ENCODE results near the gene KCNN1. TPM values are rescaled to one million over a fixed set of nuclear protein-coding genes. Genes with fewer than 3 reads are reported as not detected.
A peak's percentile ranks its signal among the peaks of the same experiment; 100 is the strongest.

The KCNN1 gene
- total and polyA plus RNA-seq, 2 of the 13 experiments (the other 11 are each of a cell fraction or from before 2014, with no cell fraction given), result 0.04 TPM; not detected in 1

DNA sequence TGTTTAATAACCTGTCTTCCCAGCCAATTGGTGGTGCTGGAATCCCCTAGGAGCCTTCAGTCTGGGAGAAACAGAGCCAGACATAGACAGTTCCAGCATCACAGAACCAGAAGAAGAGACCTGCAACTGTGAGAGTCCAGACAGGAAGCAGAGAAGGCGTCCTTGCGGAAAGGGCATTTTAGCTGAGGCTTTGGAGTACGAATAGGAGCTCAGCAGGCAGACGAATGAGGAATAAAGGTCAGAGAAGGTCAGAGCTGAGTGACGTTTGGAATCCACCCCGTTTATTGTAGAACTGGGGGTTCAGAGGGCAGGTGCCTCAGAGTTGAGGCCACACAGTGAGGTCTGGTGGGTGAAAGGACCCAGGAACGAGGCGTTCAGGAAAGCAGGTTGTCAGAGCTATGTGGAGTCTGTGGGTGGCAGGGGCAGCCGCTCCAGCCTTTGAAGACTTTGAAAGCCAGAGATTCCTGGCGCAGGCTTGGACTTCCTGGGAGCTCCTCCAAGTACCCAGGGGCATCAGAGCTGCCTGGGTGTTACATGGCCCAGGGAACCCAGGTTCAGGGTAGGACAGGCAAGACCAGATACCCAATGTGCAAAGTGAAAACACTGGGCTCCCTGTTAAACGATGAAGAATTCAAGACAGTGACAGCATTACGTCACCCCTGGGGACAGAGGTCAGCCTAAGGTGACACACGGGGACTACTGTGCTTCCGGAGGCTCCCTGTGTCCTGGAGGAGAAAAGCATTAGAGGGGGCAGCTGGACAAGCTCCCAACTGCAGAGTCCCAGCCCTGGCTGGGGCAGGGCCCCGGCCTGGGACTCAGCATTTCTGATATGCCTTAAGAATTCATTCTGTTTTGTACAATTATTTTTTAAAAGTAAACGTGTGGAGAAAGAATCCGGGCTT is 46.6 kb downstream of the KCNN1 start (continued):
- no peak for TF ChIP-seq ZFP62 (CRISPR knock-in tag; IDR thresholded peaks at IDR 0.05)
- TF ChIP-seq NFKB2 (CRISPR knock-in tag; IDR thresholded peaks at IDR 0.05; ENCODE audit: borderline replicate concordance), result no peak
- peak; percentile 87 for TF ChIP-seq HDAC2 (CRISPR knock-in tag; IDR thresholded peaks at IDR 0.05)
- TF ChIP-seq, protein P1, sequence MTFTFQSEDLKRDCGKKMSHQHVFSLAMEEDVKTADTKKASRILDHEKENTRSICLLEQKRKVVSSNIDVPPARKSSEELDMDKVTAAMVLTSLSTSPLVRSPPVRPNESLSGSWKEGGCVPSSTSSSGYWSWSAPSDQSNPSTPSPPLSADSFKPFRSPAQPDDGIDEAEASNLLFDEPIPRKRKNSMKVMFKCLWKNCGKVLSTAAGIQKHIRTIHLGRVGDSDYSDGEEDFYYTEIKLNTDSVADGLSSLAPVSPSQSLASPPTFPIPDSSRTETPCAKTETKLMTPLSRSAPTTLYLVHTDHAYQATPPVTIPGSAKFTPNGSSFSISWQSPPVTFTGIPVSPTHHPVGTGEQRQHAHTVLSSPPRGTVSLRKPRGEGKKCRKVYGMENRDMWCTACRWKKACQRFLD (CRISPR knock-in tag; IDR thresholded peaks at IDR 0.05; ENCODE audit: borderline replicate concordance), result 0 out of 2 replicates have a peak, but pooled peaks have one; percentile 50
- TF ChIP-seq ZNF224 (CRISPR knock-in tag; IDR thresholded peaks at IDR 0.05), result 0 out of 2 replicates have a peak, but pooled peaks have one; percentile 33
- TF ChIP-seq ZNF33A (CRISPR knock-in tag; IDR thresholded peaks at IDR 0.05; ENCODE audit: borderline replicate concordance), result no peak
- TF ChIP-seq ZZZ3 (CRISPR knock-in tag; IDR thresholded peaks at IDR 0.05; ENCODE audit: borderline replicate concordance), result no peak
- no peak for TF ChIP-seq ZNF329 (CRISPR knock-in tag; IDR thresholded peaks at IDR 0.05; ENCODE audit: low read depth)
- TF ChIP-seq NFYB (CRISPR knock-in tag; IDR thresholded peaks at IDR 0.05), result no peak
- no peak for TF ChIP-seq ARID3A (IDR thresholded peaks at IDR 0.05; ENCODE audit: low read depth, low read length)
- TF ChIP-seq, protein P2, sequence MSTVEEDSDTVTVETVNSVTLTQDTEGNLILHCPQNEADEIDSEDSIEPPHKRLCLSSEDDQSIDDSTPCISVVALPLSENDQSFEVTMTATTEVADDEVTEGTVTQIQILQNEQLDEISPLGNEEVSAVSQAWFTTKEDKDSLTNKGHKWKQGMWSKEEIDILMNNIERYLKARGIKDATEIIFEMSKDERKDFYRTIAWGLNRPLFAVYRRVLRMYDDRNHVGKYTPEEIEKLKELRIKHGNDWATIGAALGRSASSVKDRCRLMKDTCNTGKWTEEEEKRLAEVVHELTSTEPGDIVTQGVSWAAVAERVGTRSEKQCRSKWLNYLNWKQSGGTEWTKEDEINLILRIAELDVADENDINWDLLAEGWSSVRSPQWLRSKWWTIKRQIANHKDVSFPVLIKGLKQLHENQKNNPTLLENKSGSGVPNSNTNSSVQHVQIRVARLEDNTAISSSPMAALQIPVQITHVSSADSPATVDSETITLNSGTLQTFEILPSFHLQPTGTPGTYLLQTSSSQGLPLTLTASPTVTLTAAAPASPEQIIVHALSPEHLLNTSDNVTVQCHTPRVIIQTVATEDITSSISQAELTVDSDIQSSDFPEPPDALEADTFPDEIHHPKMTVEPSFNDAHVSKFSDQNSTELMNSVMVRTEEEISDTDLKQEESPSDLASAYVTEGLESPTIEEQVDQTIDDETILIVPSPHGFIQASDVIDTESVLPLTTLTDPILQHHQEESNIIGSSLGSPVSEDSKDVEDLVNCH (CRISPR knock-in tag; IDR thresholded peaks at IDR 0.05), result no peak
- TF ChIP-seq RAD51 (IDR thresholded peaks at IDR 0.05; ENCODE audit: borderline replicate concordance), result no peak
- TF ChIP-seq GLI4 (CRISPR knock-in tag; IDR thresholded peaks at IDR 0.05; ENCODE audit: borderline replicate concordance), result no peak
- TF ChIP-seq, protein P3, sequence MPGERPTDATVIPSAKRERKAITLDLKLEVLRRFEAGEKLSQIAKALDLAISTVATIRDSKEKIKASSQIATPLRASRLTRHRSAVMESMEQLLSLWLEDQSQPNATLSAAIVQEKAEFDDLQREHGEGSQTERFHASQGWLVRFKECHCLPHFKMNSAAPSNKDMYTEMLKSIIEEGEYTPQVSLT (CRISPR knock-in tag; IDR thresholded peaks at IDR 0.05; ENCODE audit: borderline replicate concordance, low read depth), result no peak
- TF ChIP-seq, protein P4, sequence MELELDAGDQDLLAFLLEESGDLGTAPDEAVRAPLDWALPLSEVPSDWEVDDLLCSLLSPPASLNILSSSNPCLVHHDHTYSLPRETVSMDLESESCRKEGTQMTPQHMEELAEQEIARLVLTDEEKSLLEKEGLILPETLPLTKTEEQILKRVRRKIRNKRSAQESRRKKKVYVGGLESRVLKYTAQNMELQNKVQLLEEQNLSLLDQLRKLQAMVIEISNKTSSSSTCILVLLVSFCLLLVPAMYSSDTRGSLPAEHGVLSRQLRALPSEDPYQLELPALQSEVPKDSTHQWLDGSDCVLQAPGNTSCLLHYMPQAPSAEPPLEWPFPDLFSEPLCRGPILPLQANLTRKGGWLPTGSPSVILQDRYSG (CRISPR knock-in tag; IDR thresholded peaks at IDR 0.05), result no peak
- TF ChIP-seq ZNF550 (CRISPR knock-in tag; IDR thresholded peaks at IDR 0.05; ENCODE audit: borderline replicate concordance), result no peak
- no peak for TF ChIP-seq PLSCR1 (CRISPR knock-in tag; IDR thresholded peaks at IDR 0.05; ENCODE audit: borderline replicate concordance)
- TF ChIP-seq ZNF3 (CRISPR knock-in tag; IDR thresholded peaks at IDR 0.05), result no peak
